ENCODE results near the gene PKM.

The PKM gene

DNA sequence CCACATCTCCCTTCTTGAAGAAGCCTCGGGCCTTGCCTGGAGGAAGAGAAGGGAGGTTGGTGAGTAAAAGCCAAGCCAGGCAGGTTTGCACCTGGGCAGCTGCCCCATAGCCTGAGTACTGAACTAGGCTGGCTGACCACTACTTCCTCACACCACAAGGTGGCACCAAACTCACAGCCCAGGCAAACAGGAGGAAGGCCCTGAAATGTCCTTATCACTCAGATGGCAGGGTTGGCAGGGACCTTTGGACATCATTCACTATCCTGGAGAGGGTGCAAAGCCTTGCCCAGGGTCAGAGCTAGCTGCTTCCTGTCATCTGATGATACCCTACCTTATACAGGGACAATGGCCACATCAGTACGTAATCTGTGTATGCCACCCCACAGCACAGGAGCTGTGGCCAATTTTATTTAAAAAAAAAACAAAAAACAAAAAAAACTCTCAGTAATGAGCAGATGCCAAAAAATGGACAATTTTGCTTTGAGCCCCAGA, 31.2 kb downstream of the PKM start:
- FAIRE-seq = no peak

- FAIRE-seq = no peak
Measured at GRCh38 chr15:72199205-72199515, 31.8 kb downstream of the PKM start.

DNA sequence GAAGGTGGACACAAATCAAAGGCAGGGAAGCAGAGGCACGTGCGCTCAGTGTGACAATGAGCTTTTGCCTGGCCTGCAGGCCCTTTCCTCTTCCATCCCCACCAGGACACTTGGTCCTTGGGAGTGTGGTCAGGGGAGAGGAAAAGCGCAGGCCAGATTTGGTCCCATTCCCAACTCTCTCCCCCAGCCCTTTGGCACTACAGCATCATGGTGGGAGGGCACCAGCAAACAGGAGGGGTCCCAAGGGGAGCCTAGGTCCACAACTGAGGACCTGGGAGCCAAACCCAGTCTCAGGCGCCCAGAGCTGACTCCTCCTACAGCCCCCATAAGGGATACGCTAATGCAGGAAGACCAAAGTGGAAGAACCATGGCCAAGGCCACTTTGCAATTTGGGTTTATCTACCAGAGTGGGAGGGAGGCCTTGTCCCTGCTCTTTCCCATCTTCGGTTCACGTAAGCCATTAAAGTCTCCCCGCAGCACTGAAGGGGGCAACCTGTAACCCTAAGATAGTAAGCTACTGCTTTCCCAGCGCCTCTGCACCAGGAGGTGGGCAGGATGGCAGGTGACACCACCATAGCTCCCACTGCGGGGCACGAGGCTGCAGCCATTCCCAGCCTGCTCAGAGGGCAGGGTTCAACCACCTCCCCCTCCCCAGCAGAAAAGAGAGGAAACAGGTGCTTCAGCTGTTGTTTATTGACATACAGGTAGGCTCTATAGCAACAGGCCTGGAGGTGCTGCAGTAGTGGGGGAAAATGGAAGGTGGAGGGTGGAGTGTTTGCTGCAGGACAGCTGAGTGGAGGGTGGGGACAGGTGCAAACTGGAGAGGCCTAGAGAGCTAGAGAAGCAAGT, 32.4 kb downstream of the PKM start:
- FAIRE-seq = no peak

DNA sequence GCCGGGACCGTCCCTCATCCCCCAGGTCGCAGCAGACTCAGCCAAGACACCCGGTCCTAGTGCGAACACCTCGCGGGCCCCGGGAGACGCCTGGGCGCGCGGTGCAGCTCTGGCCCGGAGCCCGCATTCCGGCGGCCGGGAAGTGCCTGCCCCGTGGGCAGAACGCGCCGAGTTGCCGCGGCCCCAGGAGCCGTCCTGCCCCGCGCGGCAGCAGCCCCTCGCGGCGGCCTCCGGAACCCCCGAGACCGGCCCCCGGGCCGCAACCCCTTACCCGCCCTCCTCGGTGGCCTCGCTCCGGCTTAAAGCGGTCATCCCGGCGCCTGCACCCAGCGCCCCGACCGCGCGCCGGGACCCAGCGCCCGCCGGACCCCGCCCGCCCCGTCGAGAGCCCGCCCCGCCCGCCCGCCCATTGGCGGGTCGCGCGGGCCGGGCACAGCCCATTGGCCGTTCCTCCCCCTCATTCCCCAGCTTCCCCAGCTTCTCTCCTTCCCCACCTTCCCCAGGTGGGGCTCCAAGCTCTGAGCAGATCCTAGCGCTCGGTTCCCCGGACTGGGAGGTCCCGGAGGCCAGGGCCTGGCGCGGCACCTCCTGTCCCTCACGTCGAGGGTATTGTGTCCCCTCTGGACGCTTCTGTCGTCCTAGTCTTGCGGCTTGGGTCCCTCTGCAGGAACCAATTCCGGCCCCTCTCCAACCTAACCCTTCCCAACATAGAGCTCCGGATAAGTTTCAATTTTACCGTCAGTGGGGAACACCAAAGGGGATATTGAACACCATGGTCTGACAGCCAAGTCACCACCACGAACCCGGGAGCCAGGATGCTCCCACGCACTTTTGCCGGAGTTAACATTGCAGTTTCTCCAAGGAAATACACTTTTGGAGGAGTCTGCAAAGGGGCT, 33.3 kb downstream of the PKM start, which contains the start of gene GRAMD2A:
TSS of gene GRAMD2A (minus strand) at position 328 of the 896 bp plus-strand sequence.
- FAIRE-seq = no peak

DNA sequence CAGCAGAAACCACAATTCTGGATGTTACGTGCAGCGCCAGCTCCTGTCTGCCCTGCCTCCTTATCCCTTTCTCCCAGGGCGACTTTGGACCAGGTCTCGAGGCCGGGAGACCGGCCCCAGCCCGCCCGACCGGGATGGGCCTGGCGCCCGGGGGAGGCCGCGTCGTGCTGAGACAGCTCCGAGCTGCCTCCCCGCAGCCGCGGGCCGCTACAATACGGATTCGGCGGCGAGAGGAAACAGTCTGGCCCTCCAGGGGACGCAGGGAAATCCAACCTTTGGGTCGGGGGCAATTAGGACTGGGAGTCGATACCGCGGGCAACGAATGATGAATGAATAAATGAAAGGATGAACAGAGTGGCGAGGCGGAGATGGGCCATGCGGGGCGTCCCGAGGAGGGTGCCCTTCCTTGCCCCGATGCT, 33.9 kb downstream of the PKM start:
- no peak for FAIRE-seq

GRCh38 chr15:72196409-72197040, 34.5 kb downstream of the PKM start:
- FAIRE-seq = no peak

DNA sequence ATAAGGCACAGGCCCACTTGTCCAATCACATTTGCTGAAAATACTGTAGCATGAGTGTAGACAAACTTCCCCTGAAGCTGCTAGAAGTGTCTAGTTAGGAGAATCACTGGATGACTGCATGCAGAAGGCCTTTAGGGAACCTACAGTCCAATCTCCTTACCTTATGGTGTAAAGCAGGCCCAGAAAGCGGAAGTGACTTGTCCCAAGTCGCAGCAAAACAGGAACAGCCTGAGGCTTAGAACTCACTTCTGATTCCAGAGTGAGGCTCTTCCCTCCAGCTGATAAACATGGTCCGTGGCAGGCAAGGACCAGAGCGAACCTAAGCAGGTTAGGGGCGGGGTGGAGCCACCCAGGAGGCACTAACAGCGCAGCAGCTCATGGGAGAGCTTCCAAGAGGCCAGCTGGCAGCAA, 35.9 kb downstream of the PKM start:
- FAIRE-seq = no peak

GRCh38 chr15:72193836-72194396, 37.1 kb downstream of the PKM start:
- no peak for FAIRE-seq

DNA sequence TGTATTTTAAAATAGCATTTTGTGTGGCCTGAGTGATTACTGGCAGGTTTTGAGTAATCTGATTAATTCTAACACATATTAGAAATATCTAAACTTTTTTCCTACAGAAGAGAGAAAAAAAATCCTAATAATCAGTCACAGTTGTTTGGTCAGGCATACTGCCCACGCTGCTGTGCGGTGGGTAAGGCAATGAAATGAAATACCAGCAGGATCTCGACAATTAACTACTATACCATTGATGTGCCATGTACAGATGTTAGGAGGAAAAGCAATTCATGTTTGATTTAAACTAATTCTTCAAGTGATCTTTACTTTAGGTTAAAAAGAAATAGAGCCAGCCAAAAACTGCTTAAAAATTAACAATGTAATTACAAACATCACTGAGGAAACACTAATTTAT, 38.6 kb downstream of the PKM start:
- no peak for FAIRE-seq

- no peak for FAIRE-seq
Measured at GRCh38 chr15:72189250-72189902, 41.6 kb downstream of the PKM start.

- no peak for FAIRE-seq
Measured at GRCh38 chr15:72184165-72184811, 46.7 kb downstream of the PKM start.

- no peak for FAIRE-seq
Measured at GRCh38 chr15:72183781-72184164, 47.2 kb downstream of the PKM start.

GRCh38 chr15:72182673-72183072, 48.3 kb downstream of the PKM start:
- FAIRE-seq = no peak

GRCh38 chr15:72182244-72182643, 48.7 kb downstream of the PKM start:
- FAIRE-seq = no peak

DNA sequence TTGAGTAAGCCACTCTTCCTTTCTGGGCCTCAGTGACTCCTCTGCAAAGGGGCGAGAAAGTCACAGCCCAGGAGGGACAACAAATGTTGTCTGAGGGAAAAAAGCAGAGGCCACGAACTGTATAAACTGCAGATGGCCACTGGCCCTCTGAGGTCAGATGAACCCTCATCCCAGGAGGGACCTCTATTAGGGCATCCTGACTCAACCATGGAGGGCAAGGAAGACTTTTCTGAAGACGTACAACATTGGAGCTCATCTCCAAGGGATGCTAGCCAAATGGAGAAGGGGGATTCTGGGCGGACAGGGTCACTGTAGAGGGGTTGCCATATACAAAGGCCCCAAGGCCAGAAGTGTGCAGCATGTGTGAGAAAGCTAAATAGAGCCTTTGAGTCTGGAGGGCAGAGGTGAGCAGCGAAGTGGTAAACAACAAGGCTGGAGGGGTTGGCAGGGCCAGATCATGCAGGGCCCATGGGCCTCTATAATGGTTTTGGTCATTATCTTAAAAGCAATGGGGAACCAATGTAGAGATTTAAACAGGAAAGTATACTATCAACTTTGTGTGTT, 50.1 kb downstream of the PKM start:
- FAIRE-seq = no peak

DNA sequence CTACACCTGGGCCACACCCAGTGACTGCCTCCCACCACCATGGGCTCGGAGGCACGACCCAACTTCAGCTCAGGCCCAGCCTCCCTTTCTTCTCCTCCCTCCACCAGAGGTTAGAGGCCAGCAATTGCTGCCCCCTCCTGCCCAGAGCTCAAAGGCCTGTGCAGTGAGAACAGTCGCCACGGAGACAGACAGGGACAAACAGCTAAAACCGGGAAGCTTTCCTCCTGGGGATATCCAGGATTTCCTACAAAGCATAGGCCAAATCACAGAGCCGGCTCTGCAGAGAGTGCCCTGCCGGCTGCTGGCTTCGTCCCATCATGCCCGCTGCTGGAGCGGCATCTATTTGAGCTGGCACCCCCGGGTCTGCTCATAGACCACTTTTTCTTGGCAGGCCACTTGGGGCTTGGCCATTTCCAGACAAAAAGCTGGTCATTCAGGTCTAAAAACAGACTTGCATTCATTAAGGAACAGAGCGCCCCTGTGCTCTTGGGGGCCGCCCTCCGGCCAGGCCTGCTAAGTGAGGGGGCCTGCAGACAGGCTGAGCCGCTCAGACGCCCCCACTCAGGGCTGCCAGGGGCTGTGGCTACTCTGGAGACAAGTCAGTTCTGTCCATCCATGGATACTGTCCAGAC, 50.9 kb downstream of the PKM start:
- FAIRE-seq = no peak

- FAIRE-seq = no peak
Measured at GRCh38 chr15:72178976-72179585, 51.9 kb downstream of the PKM start.

DNA sequence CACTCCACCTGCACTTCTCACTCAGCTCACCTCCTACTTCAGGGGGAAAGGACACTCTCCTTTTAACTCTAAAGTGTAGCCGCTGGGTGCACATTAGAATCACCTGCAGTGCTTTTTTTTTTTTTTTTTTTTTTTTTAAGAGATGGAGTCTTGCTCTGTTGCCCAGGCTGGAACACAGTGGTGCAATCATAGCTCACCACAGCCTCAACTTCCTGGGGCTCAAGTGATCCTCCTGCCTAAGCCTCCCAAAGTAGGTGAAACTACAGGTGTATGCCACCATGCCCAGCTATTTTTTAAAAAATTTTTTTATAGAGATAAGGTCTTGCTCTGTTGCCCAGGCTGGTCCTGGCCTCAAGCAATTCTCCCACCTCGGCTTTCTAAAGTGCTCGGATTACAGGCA, 54.2 kb downstream of the PKM start:
- FAIRE-seq = no peak

DNA sequence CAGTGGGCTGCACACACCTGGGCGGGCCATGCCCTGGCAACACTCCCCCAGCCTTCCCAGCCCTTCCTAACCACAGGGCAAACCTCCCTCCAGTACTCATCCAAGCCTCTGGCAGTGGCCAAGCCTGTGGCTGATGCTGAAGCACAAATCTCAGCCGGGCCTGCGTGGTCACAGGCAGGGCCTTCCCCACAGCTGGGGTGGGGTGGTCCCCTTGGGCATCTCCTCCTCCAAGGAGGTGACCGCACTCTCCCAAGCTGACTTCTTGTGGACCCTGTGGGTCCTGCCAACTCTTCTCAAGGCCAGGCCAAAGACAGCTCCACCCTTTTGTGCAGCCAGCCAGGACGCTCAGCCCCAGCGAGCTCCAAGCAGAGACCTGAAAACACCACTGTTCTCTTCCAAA, 54.8 kb downstream of the PKM start:
- no peak for FAIRE-seq

All from endometrium (tissue), 2 donors.